MCF 10A (cell line): ENCODE data around the gene CLDN5. TPM values are rescaled to one million over a fixed set of nuclear protein-coding genes. Genes with fewer than 3 reads are reported as not detected.

Experiments
- BruUV-seq: library from RNA; stranded (reverse); fragments of 400-500 nt; replicated peaks from 2 replicates; lab custom pipeline; 2021; lab: Mats Ljungman, UMichigan
- CTCF ChIA-PET: fragments of 300-600 bp; sonication (Branson Sonifier 250); formaldehyde crosslinking; extraction: SDS; loops from one replicate; lab custom pipeline; 2021; ENCODE audit warnings: antibody characterized with exemption, inconsistent platforms; lab: Yijun Ruan, JAX
- POLR2A ChIA-PET: fragments of 300-600, 350-650 bp; sonication (Branson Sonifier 250); formaldehyde crosslinking; extraction: SDS; loops from one replicate; lab custom pipeline; 2020; ENCODE audit warnings: antibody characterized with exemption, inconsistent platforms; lab: Yijun Ruan, JAX
- DNase-seq: peaks from one replicate; pipeline ENCODE4 v3.0.0-alpha.2; 2018; ENCODE audit not compliant: unreplicated experiment
- H3K27ac Mint-ChIP-seq: one replicate; pipeline ENCODE4 v1.8.0; 2022; ENCODE audit warnings: mild to moderate bottlenecking, low read depth, mixed read lengths; ENCODE audit not compliant: unreplicated experiment
- H3K27me3 Mint-ChIP-seq: one replicate; pipeline ENCODE4 v1.8.0; 2022; ENCODE audit warnings: mixed read lengths; ENCODE audit not compliant: insufficient read depth, unreplicated experiment
- H3K36me3 Mint-ChIP-seq: one replicate; pipeline ENCODE4 v1.8.0; 2022; ENCODE audit warnings: mild to moderate bottlenecking, moderate library complexity, mixed read lengths; ENCODE audit not compliant: insufficient read depth, unreplicated experiment
- H3K4me1 Mint-ChIP-seq: one replicate; pipeline ENCODE4 v1.8.0; 2022; ENCODE audit warnings: mixed read lengths; ENCODE audit not compliant: insufficient read depth, unreplicated experiment
- H3K4me3 Mint-ChIP-seq: one replicate; pipeline ENCODE4 v1.8.0; 2022; ENCODE audit warnings: mild to moderate bottlenecking, moderate library complexity, mixed read lengths; ENCODE audit not compliant: unreplicated experiment
- H3K9me3 Mint-ChIP-seq: one replicate; pipeline ENCODE4 v1.8.0; 2022; ENCODE audit warnings: mixed read lengths; ENCODE audit not compliant: unreplicated experiment
- intact Hi-C: fragments of 100-400 bp; cut with micrococcal nuclease; formaldehyde crosslinking; loops from 2 replicates; pipeline ENCODE4 v1.14.1; 2022
- total RNA-seq: library from RNA; stranded (reverse); gene quantifications from 2 replicates; pipeline ENCODE4 v1.2.3, GENCODE V29; 2022
- TF ChIP-seq, protein P1 (sequence below): fragments of 200-600 bp; IDR thresholded peaks from one replicate; pipeline ENCODE4 v1.8.0; 2022; ENCODE audit warnings: antibody characterized with exemption, mild to moderate bottlenecking; ENCODE audit not compliant: unreplicated experiment

The CLDN5 gene
- total RNA-seq, 1 experiment from 2014 or later, result not detected

GRCh38 chr22:19569976-19570375 lies 45.8 kb upstream of the CLDN5 start:
- no peak for DNase-seq
- BruUV-seq, result no TSS peak
- H3K27me3 Mint-ChIP-seq, result no peaks in the 10 kb centered on the region
- H3K27ac Mint-ChIP-seq, result no peak overlapping the region
- ChIA-PET POLR2A (interaction anchor here (0.6 to 2.3 kb wide), 3 partner anchors 11 to 214 kb away, joined by 3 to 8 read pairs (median 3); no protein-coding TSS in a partner anchor), CTCF (no interaction called here)
- TF ChIP-seq, protein P1, sequence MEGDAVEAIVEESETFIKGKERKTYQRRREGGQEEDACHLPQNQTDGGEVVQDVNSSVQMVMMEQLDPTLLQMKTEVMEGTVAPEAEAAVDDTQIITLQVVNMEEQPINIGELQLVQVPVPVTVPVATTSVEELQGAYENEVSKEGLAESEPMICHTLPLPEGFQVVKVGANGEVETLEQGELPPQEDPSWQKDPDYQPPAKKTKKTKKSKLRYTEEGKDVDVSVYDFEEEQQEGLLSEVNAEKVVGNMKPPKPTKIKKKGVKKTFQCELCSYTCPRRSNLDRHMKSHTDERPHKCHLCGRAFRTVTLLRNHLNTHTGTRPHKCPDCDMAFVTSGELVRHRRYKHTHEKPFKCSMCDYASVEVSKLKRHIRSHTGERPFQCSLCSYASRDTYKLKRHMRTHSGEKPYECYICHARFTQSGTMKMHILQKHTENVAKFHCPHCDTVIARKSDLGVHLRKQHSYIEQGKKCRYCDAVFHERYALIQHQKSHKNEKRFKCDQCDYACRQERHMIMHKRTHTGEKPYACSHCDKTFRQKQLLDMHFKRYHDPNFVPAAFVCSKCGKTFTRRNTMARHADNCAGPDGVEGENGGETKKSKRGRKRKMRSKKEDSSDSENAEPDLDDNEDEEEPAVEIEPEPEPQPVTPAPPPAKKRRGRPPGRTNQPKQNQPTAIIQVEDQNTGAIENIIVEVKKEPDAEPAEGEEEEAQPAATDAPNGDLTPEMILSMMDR, result no peak
- intact Hi-C loops, result no loop called here
- no peak overlapping the region for H3K4me3 Mint-ChIP-seq
- H3K9me3 Mint-ChIP-seq, result peaks cover 7% of the 10 kb centered on the region
- H3K36me3 Mint-ChIP-seq, result no peaks in the 10 kb centered on the region
- H3K4me1 Mint-ChIP-seq, result peaks cover 41% of the 10 kb centered on the region

DNA sequence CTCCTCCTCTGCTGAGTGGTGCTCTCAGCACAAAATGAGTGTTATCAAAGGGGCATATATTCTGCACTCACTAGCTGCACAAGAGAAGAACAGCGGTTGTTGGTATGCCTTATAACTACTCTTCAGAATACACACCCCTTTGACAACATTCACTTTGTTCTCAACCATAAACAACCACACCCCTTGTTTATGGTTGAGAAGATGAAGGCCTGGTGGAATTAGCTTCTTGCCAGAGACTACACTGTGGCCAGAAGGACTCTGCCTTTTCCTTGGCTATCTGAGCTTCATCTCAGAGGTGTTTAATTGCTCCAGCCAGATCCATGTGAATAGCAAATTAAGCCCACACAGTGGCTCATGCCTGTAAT lies 45.0 kb upstream of the CLDN5 start:
- ChIA-PET POLR2A (interaction anchor here (0.6 to 2.3 kb wide), 6 partner anchors 8 to 135 kb away, joined by 3 to 8 read pairs (median 4); partner anchors contain the start of genes CDC45 and UFD1), CTCF (interaction anchor here (0.7 kb wide), 1 partner anchor 404 kb away, joined by 5 read pairs; no protein-coding TSS in a partner anchor)
- intact Hi-C loops, result no loop called here
- H3K9me3 Mint-ChIP-seq, result peaks cover 5% of the 10 kb centered on the region
- no peak for DNase-seq
- no peaks in the 10 kb centered on the region for H3K27me3 Mint-ChIP-seq
- BruUV-seq, result no TSS peak
- H3K4me3 Mint-ChIP-seq, result no peak overlapping the region
- TF ChIP-seq, protein P1, result no peak
- H3K36me3 Mint-ChIP-seq, result no peaks in the 10 kb centered on the region
- H3K4me1 Mint-ChIP-seq, result peaks cover 41% of the 10 kb centered on the region
- peak overlapping the region; percentile 39 for H3K27ac Mint-ChIP-seq

DNA sequence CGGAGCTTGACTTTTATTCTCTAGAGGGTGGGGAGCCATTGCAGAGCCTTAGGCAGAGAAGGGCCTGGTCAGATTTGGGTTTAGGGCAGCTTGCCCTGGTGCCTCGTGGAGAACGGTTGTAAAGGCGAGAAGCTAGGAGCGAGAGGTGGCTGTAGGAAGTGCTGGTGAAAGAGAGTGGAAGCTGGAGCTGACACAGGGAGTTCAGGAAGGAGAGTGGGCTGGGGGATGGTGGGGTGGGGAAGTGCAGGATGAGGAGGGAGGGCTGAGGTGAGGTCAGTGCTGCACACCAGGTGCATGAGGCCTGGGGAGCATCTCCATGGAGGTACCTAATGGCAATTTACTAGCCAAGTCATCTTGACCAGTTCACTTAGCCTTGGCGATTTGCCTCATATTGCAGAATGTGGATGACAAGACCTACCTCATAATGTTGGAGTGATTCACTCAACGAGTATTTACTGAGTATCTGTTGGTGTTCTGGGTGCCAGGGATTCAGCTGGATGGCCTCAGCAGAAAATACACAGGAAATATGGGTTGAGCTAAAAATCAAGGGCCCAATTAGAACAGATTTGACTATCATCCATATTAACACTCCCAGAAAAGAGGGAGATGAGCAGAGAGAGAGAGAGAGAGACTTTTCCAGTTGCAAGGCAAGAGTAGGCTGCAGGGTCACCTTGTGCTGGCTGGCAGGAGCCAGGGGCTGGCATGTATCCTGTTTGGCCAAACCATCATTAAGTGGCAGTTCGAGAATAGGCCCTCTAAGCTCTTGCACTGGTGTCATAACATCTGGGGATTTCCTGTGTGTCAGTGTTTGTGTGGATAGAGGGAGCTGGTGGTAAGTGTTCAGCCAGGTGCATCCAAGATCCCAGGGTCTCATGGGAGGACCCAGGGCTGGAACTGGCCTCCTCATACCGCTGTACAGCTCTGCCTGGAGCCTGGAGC lies 44.4 kb upstream of the CLDN5 start:
- TF ChIP-seq, protein P1, result no peak
- H3K4me1 Mint-ChIP-seq, result peaks cover 41% of the 10 kb centered on the region
- CTCF ChIA-PET, result interaction anchor here (0.7 to 1.7 kb wide), 4 partner anchors 10 to 628 kb away, joined by 3 to 5 read pairs (median 4); no protein-coding TSS in a partner anchor
- peak; percentile 83 for DNase-seq
- no peaks in the 10 kb centered on the region for H3K36me3 Mint-ChIP-seq
- no peaks in the 10 kb centered on the region for H3K9me3 Mint-ChIP-seq
- intact Hi-C loops, result no loop called here
- POLR2A ChIA-PET, result interaction anchor here (0.6 to 2.3 kb wide), 8 partner anchors 9 to 135 kb away, joined by 3 to 8 read pairs (median 4); partner anchors contain the start of genes CDC45 and UFD1
- H3K4me3 Mint-ChIP-seq, result no peak overlapping the region
- BruUV-seq, result no TSS peak
- no peaks in the 10 kb centered on the region for H3K27me3 Mint-ChIP-seq
- H3K27ac Mint-ChIP-seq, result peak overlapping the region; percentile 70
